HG03432 (cell line): ENCODE data around the gene MAPK8IP3.
"Not testable (repeated sequence)": the region's sequence is repeated elsewhere in the genome, so short reads cannot be mapped to it uniquely, and the experiment has no call there.

Experiments used
- ATAC-seq: cut with Tn5 transposase; IDR thresholded peaks from one replicate; pipeline ENCODE4 v1.9.1; 2021; ENCODE audit warnings: mild to moderate bottlenecking, moderate library complexity; ENCODE audit not compliant: unreplicated experiment

MAPK8IP3 gene

DNA sequence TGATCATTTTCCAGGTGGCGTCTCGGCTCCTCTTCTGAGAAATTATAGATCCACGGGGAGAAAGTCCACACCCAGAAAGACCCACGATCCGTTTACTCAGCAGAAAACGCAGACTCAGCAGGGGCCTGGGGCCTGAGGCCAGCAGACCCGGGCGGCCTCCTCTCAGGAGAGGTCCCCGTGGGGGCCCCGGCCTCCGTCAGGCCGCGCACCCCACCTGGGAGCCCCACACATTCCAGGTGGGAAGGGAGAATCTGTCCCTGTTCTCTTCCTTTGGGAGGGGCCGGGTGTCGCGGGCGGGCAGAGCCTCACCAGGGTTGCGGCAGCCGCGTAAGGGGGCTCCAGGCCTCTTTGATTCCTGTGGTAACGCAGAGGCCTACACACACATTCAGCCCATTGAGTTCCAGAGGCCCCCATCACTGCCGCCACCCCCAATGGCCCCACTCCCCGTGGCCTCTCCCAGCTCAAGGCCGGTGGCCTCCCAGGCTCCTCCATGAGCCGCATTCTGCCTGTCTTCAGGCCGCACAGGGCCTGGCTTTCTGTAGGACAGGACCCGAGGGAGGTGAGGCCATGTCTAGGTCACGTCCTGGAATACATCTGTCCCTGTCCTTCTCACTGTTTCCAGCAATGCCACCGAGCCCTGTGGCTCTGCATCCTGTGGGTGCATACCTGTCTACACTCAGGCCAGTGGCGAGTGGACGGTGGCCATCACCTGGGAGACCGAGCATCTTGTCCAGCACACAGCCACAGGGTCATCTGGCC, 89.1 kb downstream of the MAPK8IP3 start:
- ATAC-seq, result no peak

GRCh38 chr16:1799263-1799662, 93.3 kb downstream of the MAPK8IP3 start:
- not testable (repeated sequence) for ATAC-seq

- no peak for ATAC-seq
These were observed 94.7 kb downstream of the MAPK8IP3 start for GRCh38 chr16:1800701-1801100.

GRCh38 chr16:1807626-1808025, 101.6 kb downstream of the MAPK8IP3 start:
- no peak for ATAC-seq

GRCh38 chr16:1808691-1809090, 102.7 kb downstream of the MAPK8IP3 start:
- ATAC-seq, result no peak

DNA sequence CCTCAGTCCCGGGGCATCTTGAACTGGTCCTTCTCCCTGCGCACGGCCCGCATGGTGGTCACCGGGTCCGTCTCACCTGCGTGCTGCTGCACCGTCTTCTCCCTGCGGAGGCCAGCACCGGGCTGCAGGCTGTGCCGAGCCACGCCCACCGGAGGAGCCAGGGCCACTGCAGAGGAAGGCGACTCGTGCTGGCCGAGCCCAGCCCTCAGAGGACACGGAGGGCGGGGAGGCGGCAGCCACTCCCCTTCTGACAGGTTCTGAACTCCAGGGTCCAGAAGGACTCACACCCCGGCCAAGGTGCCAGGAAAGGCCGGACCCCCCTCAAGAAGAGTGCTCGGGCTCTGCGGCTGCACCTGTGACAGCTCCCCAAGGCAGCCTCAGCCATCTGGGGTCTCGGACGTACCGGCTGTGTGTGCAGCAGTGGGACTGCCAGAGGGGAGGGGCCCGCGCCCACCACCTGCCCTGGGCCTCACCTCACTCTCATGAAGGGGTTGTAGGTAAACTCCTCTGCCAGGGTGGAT, 103.3 kb downstream of the MAPK8IP3 start:
- no peak for ATAC-seq

DNA sequence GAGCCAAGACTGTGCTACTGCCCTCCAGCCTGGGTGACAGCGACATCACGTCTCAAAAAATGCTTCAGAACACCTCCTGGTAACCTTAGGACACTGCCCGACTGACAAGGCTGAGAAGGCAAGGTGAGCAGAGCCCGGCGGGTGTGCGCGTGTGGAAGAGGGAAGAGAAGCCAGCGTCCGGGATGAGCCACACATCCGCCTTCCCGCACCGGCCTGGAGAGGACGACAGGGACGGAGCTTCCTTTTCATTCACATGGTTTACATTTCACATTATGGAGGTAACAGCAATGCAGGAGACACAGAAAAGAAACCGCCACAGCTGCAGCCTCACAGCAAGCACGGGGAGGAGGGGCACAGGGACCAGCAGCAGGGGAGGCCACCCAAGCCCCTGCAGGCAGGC, 104.1 kb downstream of the MAPK8IP3 start:
- no peak for ATAC-seq

- ATAC-seq, result no peak
These were observed 104.5 kb downstream of the MAPK8IP3 start for GRCh38 chr16:1810536-1810935.

DNA sequence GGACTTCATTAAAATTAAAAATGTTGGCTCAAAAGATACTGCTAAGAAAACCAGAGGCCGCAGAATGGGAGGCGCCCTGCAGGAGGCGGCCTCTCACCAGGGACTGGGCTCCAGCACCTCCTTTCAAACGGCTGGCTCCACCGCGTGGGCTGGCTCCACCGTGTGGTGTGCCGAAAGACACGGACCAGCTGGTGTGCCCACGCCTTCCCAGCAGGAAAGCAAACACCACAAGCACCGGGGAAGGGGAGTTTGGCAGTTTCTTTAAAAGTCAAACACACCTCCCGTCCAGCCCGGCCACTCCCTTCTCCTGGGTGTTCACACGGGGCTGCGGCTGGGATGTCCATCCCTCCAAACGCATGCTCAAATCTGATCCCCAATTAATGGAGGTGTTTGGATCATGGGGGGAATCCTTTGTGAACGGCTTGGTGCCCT, 106.8 kb downstream of the MAPK8IP3 start:
- ATAC-seq, result no peak

- no peak for ATAC-seq
These were observed 109.5 kb downstream of the MAPK8IP3 start for GRCh38 chr16:1815461-1815860.

DNA sequence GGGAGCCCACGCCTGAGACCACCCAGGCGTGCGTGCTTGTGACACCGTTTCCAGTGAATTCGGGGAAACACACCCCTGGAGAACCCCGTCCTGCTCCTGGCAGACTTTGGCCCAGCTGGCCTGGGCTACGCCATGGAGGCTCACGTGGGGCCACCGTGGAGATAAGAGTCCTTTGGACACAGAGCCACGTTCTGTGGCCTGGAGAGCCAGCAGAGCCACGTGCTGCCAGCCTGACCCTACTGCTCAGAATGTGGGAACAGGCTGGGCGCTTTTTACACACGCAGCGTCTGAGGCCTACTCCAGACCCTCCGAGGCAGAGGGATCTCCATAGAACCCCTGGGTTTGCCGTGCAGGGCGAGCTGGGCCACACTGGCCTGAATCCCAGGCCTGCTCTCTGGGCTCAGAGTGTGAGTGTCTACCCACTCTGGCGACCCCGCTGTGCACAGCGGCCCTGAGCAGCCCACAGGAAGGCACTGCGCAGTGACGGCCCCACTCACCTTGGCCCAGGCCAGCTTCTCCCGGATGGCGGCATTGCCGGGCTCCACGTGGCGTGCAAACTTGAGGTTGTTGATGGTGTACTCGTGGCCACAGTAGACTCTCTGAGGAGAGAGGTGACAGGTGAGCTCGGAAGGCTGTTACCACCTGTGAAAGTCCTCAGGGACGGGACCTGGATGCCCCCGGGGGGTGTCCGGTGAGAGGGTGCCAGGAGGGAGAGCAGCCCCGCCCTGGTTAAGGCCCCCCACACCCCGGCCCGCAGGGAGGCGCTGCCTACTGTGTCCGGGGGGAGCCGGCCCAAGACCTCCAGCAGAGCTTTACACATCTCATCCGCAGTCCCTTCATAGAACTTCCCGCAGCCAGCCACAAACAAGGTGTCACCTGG, 110.6 kb downstream of the MAPK8IP3 start:
- no peak for ATAC-seq

- no peak for ATAC-seq
These were observed 111.2 kb downstream of the MAPK8IP3 start for GRCh38 chr16:1817276-1817589.

DNA sequence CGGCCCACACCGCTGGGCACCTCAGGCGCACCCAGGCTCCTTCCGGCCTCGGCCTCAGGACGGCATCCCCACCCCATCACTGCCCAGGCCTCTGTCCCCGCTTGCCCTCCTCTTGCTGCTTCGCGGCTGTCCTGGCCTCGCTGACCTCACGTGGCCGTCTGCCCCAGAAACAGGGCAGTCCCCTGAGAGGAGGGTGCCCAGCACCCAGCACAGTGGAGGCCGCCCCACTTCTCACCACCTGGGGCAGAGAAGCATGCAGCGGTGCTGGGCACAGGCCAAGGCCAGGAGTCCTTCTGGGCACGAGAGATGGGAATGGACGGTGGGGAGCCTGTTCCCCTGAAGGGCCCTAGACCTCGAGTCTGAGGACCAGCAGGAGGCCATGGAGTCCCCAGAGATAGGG, 111.7 kb downstream of the MAPK8IP3 start:
- ATAC-seq, result no peak

DNA sequence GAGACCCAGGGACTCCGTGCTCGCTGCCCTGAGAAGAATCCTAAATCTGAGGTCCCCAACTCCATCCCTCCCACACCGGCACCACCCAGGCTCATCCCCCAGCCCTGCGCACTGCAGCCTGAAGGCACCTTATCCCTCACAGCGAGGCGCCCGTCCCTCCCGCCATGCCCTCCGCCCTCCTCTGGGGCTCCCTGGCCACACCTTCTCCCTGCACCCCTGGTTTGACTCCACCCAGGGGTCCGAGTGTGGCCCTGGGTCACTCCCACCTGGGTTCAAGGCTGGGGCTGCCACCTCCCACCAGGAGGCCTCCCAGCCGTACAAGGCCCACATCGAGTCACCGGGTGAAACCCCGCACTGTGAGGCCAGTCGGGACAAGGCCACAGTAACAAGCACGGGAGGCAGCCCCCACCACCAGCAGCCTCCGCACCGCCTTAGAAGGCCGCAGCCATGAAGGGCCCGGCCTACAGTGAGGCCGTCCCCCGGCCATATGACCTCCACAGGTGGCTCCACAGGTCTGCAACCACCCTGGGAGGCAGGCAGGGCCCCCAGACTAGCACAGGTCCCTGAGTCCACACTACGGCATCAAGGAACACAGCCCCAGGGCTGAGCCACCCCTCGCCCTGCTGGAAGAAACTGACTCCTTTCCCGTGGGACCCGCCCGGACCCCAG, 112.3 kb downstream of the MAPK8IP3 start:
- no peak for ATAC-seq

GRCh38 chr16:1818873-1819525, 113.0 kb downstream of the MAPK8IP3 start:
- no peak for ATAC-seq

GRCh38 chr16:1819611-1820010, 113.6 kb downstream of the MAPK8IP3 start:
- ATAC-seq, result no peak
